T-helper 2 cell (primary cell): ENCODE results near the gene BRAT1.
"Not testable (repeated sequence)": the region's sequence is repeated elsewhere in the genome, so short reads cannot be mapped to it uniquely, and the experiment has no call there.

Experiments
- DNase-seq, 5 experiments: peaks; one replicate each; pipeline versions ENCODE4 v3.0.0 to v3.0.0-alpha.2; 2012 to 2022
- total RNA-seq, 2 donors: gene quantifications; one replicate each; lab custom pipeline; 2026; lab: John Stamatoyannopoulos, UW

Gene BRAT1
- total RNA-seq: 61.7 to 64.9 reads per million in 2 donors

GRCh38 chr7:2555121-2556052 lies at the start of gene BRAT1:
BRAT1 (minus strand) TSS chr7:2555524; CDS start chr7:2554431, 1,093 bp downstream.
- DNase-seq: peak; percentile 85 to 94 (median 92)

DNA sequence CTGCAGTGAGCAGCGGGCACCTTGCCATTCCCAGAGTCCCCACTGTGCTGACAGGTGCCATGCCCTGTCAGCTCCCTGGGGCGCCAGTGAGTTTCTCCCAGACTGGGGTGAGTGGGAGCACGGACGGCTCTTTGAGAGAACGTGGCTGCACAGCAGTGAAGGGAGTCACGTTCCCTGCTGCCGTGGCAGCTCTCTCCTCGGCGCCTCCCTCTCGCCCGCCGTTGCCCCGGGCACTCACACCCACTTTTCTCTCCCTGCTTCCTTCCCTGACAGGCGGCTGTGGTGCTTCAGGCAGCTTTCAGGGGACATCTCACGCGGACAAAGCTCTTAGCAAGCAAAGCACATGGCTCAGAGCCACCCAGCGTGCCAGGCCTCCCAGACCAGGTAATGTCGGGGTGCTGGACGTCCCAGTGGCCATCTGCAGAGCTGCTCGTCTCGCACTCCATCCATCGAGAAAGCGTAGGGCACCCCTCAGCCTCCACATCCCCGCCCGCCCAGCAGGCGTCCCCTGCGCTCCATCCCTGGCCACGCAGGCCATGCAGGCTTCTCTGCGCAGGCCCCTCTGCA lies 49.4 kb upstream of the BRAT1 start:
- DNase-seq: no peak

- DNase-seq: no peak
Observed at GRCh38 chr7:2603044-2603965, 48.0 kb upstream of the BRAT1 start.

DNA sequence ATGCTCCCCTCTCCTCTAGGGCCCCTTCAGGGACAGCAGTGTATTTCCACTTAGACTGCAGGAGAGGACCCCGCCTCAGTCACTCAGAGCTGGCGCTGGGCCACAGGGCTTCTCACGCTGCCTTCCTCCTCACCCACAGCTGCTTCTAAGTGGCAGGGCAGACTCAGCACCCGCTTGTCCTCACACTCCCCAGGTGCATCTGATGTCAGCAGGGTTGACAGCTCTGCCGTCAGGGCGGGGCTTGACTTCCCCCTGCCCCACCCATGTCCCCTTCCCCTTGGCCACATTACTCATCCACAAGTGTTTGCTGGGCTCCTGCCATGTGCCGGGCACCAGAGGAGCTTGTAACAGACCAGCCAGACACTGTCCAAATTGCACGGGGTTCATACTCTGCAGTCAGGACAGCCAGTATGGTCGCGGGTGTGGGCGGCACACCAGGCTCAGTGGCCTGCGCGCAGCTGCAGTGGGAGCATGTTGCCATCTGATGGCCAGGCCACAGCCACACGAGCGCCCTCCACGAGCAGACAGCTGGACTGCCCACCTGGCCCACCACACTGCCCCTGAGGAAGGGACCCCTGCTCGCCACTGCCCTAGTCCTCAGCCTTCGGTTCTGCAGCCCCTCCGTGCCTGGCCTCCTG lies 47.2 kb upstream of the BRAT1 start:
- DNase-seq: no peak

DNA sequence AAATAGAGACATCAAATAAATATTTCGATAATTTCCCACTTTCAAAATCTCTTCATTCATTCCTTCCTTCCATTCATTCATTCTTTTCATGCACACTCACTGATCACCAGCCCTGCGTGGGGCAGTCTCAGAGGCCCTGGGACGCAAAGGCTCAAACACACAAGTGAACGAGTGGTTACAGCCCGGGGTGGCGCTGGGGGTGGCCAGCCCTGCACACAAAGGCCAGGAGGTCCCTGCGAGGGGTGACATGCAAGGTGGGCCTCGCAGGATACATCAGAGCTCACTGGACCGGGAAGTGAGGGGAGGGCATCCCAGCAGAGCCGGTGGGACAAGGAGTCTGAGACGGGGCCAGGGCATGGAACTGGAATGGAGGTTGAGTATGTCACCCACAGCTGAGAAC lies 46.6 kb upstream of the BRAT1 start:
- no peak for DNase-seq

DNA sequence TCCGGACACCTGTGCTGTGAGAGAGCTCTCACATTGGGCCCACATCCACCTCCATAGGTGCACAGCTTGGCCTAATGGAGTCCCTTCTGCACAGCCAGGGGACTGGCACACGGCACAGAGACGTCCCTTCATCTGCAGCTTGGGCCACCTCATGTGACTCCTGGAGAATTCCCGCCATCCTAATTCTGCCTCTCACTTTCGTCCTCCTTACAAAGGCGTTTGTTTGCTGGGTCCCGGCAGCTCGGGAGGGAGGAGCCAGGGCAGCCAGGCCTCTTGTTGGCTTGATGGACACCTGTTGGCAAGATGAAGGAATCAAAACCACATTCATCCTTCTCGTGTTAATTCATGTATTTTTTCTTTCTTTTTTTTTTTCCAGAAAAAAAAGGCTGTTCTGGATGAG lies 45.7 kb upstream of the BRAT1 start:
- DNase-seq: no peak

- DNase-seq: no peak
Observed at GRCh38 chr7:2598154-2598823, 43.0 kb upstream of the BRAT1 start.

- no peak for DNase-seq
Observed at GRCh38 chr7:2597273-2597640, 41.9 kb upstream of the BRAT1 start.

DNA sequence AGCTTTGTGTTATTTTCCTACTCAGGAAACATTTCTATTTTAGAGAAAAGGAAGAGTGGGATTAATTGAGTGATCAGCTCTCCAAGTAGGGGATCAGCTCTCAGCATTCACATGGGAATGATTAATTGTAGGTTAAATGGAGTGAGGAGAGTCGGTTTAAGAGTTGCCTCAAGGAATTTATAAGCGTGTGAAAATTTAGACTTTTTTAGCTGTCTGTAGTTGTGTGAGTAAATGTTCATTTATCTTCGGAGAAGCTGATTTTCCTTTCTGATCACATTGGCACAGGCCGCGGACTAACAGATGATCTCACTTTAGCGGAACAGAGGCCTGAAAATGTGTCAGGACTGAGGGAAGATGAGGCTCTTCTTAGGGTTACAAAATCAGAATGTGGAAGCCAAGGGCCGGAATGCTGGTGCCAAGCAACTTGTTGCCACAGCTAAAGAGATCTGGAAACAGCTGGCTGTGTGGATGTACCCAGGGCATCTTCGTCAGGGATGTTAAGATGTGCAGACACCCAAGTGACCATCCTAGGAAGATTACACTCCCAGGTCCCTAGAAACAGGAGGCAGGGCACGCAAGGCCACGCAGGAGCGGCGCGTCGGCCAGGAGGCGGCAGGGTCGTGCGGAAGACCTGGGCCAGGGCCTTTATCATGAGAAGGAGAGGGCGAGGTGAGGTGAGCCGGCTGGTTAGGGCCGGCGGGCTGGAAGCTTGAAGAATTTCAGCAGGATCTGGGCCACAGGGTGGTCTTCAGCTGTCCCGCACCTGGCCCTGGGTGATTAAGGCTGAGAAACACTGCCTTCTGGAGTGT lies 41.3 kb upstream of the BRAT1 start:
- DNase-seq: no peak

DNA sequence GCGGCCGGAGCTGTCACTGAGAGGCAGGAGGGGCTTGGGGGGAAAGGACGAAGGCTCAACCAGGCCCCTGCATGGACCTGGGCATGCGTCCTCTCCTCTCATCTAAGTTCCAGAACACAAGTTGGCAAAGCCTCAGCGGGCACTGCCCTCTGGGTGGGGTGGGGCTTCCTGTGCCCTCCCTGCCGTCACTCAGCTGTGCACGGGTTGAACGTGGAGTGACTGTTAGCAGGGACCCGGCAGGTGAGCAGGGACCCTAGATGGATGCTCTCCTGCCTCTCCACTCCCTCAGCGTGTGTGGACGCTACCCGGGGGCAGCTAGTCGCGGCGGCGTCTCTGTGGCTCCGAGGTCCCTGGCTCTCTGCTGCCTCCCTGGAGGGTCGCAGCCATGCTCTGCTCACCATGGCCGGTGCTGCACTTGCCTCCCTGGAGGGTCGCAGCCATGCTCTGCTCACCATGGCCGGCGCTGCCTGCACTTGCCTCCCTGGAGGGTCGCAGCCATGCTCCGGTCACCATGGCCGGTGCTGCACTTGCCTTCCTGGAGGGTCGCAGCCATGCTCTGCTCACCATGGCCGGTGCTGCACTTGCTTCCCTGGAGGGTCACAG lies 40.0 kb upstream of the BRAT1 start:
- DNase-seq: no peak

GRCh38 chr7:2594599-2594998 lies 39.3 kb upstream of the BRAT1 start:
- no peak for DNase-seq

DNA sequence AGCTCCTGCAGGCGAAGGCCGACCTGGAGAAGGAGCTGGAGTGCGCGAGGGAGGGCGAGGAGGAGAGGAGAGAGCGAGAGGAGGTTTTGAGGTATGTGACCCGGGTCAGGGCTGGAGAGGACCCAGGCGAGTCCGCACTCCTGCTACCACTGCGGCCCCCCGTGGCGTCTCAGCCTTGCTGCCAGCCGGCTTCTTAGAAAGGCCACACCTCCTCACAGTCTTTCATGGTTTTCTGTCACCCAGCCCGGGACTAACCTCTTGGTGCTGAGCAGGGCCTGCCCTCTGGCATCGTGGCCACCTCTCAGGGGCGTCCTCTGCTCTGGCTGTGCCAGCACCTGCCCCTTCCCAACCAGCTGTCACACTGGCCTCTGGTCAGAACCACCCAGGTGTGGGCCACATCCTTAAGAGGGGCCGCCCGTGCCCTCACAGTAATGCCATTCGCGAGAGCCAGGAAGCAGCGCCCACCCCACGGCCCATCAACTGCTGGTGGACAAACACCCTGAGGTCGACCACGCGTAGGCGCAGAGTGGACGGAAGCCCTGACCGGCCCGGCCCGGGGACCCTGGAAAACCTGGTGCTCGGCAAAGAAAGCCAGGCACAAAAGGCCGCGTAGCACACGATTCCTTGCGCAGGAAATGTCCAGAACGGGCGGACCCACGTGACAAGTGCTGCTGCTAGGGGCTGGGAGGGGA lies 37.9 kb upstream of the BRAT1 start:
- DNase-seq: no peak

DNA sequence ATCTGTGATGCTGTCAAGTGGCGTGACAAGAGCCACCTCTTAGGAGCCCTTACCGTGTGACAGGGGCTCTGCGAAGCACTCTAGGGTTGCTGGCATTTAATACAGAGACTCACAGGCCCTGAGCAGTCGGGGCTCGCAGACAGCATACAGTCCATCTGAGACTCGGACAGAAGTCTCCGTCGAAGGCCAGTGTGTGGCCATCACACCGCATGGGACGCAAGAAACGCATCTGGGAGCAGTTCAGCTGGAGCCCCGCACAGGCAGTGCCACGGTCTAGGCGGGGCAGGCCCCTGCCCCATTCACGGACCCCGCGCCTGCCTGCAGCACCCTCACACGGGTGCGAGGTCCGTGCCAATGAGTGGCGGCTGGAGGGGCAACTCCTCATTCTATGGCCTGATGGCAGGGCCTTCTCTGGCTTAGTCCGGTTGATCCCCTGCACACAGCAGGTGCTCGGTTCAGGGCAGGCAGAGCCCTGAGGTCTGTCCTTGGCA lies 37.1 kb upstream of the BRAT1 start:
- DNase-seq: no peak

DNA sequence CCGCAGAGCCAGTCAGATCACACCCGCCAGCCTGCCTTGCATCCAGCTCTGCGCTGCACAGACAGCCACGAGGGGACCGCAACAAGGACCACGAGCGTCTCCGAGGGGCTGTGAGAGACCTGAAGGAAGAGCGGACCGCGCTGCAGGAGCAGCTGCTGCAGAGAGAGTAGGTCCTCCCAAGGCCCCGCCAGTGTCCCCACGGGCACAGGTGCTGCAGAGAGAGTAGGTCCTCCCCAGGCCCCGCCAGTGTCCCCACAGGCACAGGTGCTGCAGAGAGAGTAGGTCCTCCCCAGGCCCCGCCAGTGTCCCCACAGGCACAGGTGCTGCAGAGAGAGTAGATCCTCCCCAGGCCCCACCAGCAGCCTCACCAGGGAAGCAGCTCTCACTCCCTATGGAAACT lies 34.6 kb upstream of the BRAT1 start:
- DNase-seq: not testable (repeated sequence)

DNA sequence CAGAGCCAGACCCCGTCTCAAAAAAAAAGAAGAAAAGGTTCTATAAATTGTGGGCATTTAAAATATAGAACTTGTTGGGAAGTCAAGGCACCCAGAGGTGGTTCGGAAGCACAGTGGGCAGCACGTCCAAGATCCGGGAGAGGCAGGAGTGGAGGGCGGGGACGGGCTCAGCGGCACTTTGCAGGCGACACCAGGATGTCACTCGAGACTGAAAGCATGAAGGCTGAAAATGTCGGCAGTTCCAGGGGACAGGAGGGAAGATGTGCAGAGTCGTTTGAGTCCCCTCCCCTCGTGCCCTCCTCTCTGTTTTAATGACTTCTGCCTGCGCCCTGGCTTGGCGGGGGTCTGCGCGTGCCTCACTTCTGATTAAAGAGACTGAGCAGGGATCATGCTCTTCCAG lies 34.0 kb upstream of the BRAT1 start:
- no peak for DNase-seq

DNA sequence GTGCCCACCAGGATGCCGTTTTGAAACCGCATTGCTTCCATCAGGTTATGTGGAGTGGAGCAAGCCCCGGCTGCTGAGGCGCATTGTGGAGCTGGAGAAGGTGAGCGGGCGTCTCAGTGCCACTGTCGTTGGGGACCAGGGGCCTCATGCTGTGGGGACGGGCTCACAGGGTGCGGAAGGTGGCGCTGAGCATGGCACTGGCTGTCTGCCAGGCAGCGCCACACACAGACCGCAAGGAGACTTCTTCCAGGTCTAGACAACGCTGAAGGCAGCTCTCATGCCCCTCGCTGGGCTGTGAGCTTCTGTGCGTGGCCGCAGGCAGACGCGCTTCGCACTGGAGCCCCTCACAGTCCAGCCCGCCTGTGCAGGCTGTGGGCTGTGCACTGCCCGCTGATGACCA lies 32.5 kb upstream of the BRAT1 start:
- no peak for DNase-seq

- DNase-seq: no peak
Observed at GRCh38 chr7:2587134-2587533, 31.8 kb upstream of the BRAT1 start.

- DNase-seq: no peak
Observed at GRCh38 chr7:2586326-2587020, 31.1 kb upstream of the BRAT1 start.

- DNase-seq: no peak
Observed at GRCh38 chr7:2585446-2585845, 30.1 kb upstream of the BRAT1 start.
